Astrocyte (in vitro differentiated cells and primary cell): ENCODE measurements around the gene TMEM52B. TPM values are rescaled to one million over a fixed set of nuclear protein-coding genes. Genes with fewer than 3 reads are reported as not detected.

Source experiments
- DNase-seq: peaks from one replicate; pipeline ENCODE4 v3.0.0-alpha.2; 2010; ENCODE audit warnings: low read depth
- FAIRE-seq: peaks from 2 replicates; lab custom pipeline; 2011; peaks lifted over from hg19 to GRCh38; lab: Jason Lieb, UNC
- H2AFZ ChIP-seq: 2 replicates; pipeline ENCODE4 v1.6.0; 2012; ENCODE audit warnings: low read depth, low read length, inconsistent platforms
- H3K27ac ChIP-seq: 2 replicates; pipeline ENCODE4 v1.5.1; 2011; ENCODE audit warnings: low read depth, low read length, inconsistent platforms
- H3K27me3 ChIP-seq: 2 replicates; pipeline ENCODE4 v1.6.0; 2011; ENCODE audit warnings: low read length, inconsistent platforms; ENCODE audit not compliant: insufficient read depth
- H3K36me3 ChIP-seq: 2 replicates; pipeline ENCODE4 v1.5.1; 2011; ENCODE audit warnings: low read length, inconsistent platforms; ENCODE audit not compliant: insufficient read depth
- H3K4me1 ChIP-seq: 2 replicates; pipeline ENCODE4 v1.5.1; 2011; ENCODE audit warnings: low read length, inconsistent platforms; ENCODE audit not compliant: insufficient read depth
- H3K4me2 ChIP-seq: 2 replicates; pipeline ENCODE4 v1.6.0; 2012; ENCODE audit warnings: low read length, inconsistent platforms
- H3K4me3 ChIP-seq: 2 replicates; pipeline ENCODE4 v1.5.1; 2011; ENCODE audit warnings: low read depth, mild to moderate bottlenecking, low read length, inconsistent platforms; ENCODE audit not compliant: insufficient read depth
- H3K79me2 ChIP-seq: 2 replicates; pipeline ENCODE4 v1.6.0; 2012; ENCODE audit warnings: mild to moderate bottlenecking, low read length, inconsistent platforms; ENCODE audit not compliant: insufficient read depth
- H3K9ac ChIP-seq: 2 replicates; pipeline ENCODE4 v1.6.0; 2012; ENCODE audit warnings: mild to moderate bottlenecking, low read length, inconsistent platforms
- H3K9me3 ChIP-seq: 2 replicates; pipeline ENCODE4 v1.5.1; 2012; ENCODE audit warnings: low read depth, mild to moderate bottlenecking, low read length, inconsistent platforms; ENCODE audit not compliant: insufficient read depth
- H4K20me1 ChIP-seq: 2 replicates; pipeline ENCODE4 v1.6.0; 2012; ENCODE audit warnings: low read length, inconsistent platforms; ENCODE audit not compliant: insufficient read depth
- H3K27ac Mint-ChIP-seq: one replicate; pipeline ENCODE4 v1.8.0; 2021; ENCODE audit warnings: mild to moderate bottlenecking, mixed read lengths; ENCODE audit not compliant: unreplicated experiment
- H3K27me3 Mint-ChIP-seq: one replicate; pipeline ENCODE4 v1.8.0; 2021; ENCODE audit warnings: low read depth, mixed read lengths; ENCODE audit not compliant: unreplicated experiment
- H3K36me3 Mint-ChIP-seq: one replicate; pipeline ENCODE4 v1.8.0; 2021; ENCODE audit warnings: low read depth, mixed read lengths; ENCODE audit not compliant: unreplicated experiment
- H3K4me1 Mint-ChIP-seq: one replicate; pipeline ENCODE4 v1.8.0; 2021; ENCODE audit warnings: low read depth, mixed read lengths; ENCODE audit not compliant: unreplicated experiment
- H3K4me3 Mint-ChIP-seq: one replicate; pipeline ENCODE4 v1.8.0; 2021; ENCODE audit warnings: mild to moderate bottlenecking, moderate library complexity, mixed read lengths; ENCODE audit not compliant: unreplicated experiment
- H3K9me3 Mint-ChIP-seq: one replicate; pipeline ENCODE4 v1.8.0; 2021; ENCODE audit warnings: mild to moderate bottlenecking, mixed read lengths; ENCODE audit not compliant: unreplicated experiment
- CTCF ChIP-seq: IDR thresholded peaks from 2 replicates; pipeline ENCODE4 v1.5.1; 2011; ENCODE audit warnings: low read depth, mild to moderate bottlenecking, inconsistent platforms, low read length, moderate library complexity; ENCODE audit not compliant: insufficient read depth
- EZH2 ChIP-seq: IDR thresholded peaks from 2 replicates; pipeline ENCODE4 v1.6.1; 2012; ENCODE audit warnings: mild to moderate bottlenecking, low read length, inconsistent platforms; ENCODE audit not compliant: insufficient read depth
- total RNA-seq: library from RNA; stranded (reverse); gene quantifications from 2 replicates; pipeline ENCODE4 v1.2.1, GENCODE V29; 2021

The TMEM52B gene
- total RNA-seq, 1 donor from 2014 or later, result 0.45 TPM

GRCh38 chr12:10132850-10133370, 45.9 kb upstream of the TMEM52B start:
- H3K27ac Mint-ChIP-seq, result no peak overlapping the region
- no peaks in the 10 kb centered on the region for H3K27me3 ChIP-seq
- H3K79me2 ChIP-seq, result no peaks in the 10 kb centered on the region
- DNase-seq, result no peak
- no peaks in the 10 kb centered on the region for H3K4me1 ChIP-seq
- no peak overlapping the region for H3K27ac ChIP-seq
- no peak for FAIRE-seq
- no peak overlapping the region for H2AFZ ChIP-seq
- H3K9ac ChIP-seq, result no peak overlapping the region
- H3K4me2 ChIP-seq, result no peak overlapping the region
- H3K4me3 Mint-ChIP-seq, result no peak overlapping the region
- no peak overlapping the region for H3K4me3 ChIP-seq
- TF ChIP-seq CTCF (no peak), EZH2 (no peak)
- peaks cover 2% of the 10 kb centered on the region for H3K27me3 Mint-ChIP-seq
- no peaks in the 10 kb centered on the region for H4K20me1 ChIP-seq
- no peaks in the 10 kb centered on the region for H3K9me3 ChIP-seq
- H3K4me1 Mint-ChIP-seq, result peaks cover 8% of the 10 kb centered on the region
- peaks cover 2% of the 10 kb centered on the region for H3K9me3 Mint-ChIP-seq
- H3K36me3 Mint-ChIP-seq, result no peaks in the 10 kb centered on the region
- no peaks in the 10 kb centered on the region for H3K36me3 ChIP-seq

- H3K27ac Mint-ChIP-seq, result no peak overlapping the region
Observed at GRCh38 chr12:10135126-10135525, 43.7 kb upstream of the TMEM52B start.

More at GRCh38 chr12:10135126-10135525, 43.7 kb upstream of the TMEM52B start:
- H3K4me1 Mint-ChIP-seq, result peaks cover 4% of the 10 kb centered on the region
- no peaks in the 10 kb centered on the region for H3K36me3 Mint-ChIP-seq
- no peak overlapping the region for H3K27ac ChIP-seq
- H3K9me3 ChIP-seq, result no peaks in the 10 kb centered on the region
- H3K4me3 Mint-ChIP-seq, result no peak overlapping the region
- peaks cover 2% of the 10 kb centered on the region for H3K9me3 Mint-ChIP-seq
- no peaks in the 10 kb centered on the region for H3K4me1 ChIP-seq
- H2AFZ ChIP-seq, result no peak overlapping the region
- H3K79me2 ChIP-seq, result no peaks in the 10 kb centered on the region
- no peak overlapping the region for H3K4me2 ChIP-seq
- peaks cover 2% of the 10 kb centered on the region for H3K27me3 Mint-ChIP-seq
- H3K4me3 ChIP-seq, result no peak overlapping the region
- TF ChIP-seq EZH2 (no peak), CTCF (no peak)
- no peaks in the 10 kb centered on the region for H4K20me1 ChIP-seq
- H3K36me3 ChIP-seq, result no peaks in the 10 kb centered on the region
- no peak overlapping the region for H3K9ac ChIP-seq
- H3K27me3 ChIP-seq, result no peaks in the 10 kb centered on the region
- DNase-seq (no peak), FAIRE-seq (no peak)
